ENCODE measurements around the gene CEBPZ.

DNA sequence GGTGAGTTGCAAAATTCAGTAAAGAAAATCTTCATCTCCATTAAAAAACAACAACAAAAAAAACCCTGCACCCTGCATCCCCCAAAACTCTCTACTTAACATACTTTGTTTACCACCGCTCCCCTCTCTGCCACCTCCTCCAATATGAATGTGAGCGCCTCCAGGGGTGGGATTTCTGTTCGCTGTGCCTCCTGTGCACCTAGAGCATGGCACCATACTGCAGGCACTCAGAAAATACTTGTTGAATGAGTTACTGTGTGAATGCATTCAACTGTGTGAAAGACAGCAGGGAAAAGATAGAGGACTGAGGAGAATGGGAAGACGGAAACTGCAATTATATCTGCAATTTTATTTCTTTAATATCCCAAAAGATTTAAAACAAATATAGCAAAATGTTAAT is 4.5 kb downstream of the CEBPZ start:
- TF ChIP-seq, protein P1, sequence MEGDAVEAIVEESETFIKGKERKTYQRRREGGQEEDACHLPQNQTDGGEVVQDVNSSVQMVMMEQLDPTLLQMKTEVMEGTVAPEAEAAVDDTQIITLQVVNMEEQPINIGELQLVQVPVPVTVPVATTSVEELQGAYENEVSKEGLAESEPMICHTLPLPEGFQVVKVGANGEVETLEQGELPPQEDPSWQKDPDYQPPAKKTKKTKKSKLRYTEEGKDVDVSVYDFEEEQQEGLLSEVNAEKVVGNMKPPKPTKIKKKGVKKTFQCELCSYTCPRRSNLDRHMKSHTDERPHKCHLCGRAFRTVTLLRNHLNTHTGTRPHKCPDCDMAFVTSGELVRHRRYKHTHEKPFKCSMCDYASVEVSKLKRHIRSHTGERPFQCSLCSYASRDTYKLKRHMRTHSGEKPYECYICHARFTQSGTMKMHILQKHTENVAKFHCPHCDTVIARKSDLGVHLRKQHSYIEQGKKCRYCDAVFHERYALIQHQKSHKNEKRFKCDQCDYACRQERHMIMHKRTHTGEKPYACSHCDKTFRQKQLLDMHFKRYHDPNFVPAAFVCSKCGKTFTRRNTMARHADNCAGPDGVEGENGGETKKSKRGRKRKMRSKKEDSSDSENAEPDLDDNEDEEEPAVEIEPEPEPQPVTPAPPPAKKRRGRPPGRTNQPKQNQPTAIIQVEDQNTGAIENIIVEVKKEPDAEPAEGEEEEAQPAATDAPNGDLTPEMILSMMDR (conservative IDR thresholded peaks at IDR 0.05; ENCODE audit: low read length) = no peak
- TF ChIP-seq EZH2phosphoT487 (IDR thresholded peaks at IDR 0.05; ENCODE audit: borderline replicate concordance, low read depth, low read length) = no peak
